Neural cell (in vitro differentiated cells): ENCODE results near the gene SLC66A2.

ENCODE experiments used
- EP300 ChIP-seq: fragments of 450-650 bp; conservative IDR thresholded peaks from 2 replicates; pipeline ENCODE4 v1.6.1; 2014; ENCODE audit warnings: antibody characterized with exemption, mild to moderate bottlenecking, moderate library complexity; ENCODE audit not compliant: poor library complexity, severe bottlenecking
- EZH2 ChIP-seq: fragments of 200-600, 300-800 bp; shearing (Covaris generic), sonication (generic); IDR thresholded peaks from 2 replicates; pipeline ENCODE4 v1.6.1; 2014; ENCODE audit warnings: antibody characterized with exemption, low read length, borderline replicate concordance, mild to moderate bottlenecking; ENCODE audit not compliant: insufficient read depth, poor library complexity, severe bottlenecking
- MXI1 ChIP-seq: fragments of 450-650 bp; conservative IDR thresholded peaks from 2 replicates; pipeline ENCODE4 v1.6.1; 2014; ENCODE audit warnings: antibody characterized with exemption, mild to moderate bottlenecking; ENCODE audit not compliant: poor library complexity, severe bottlenecking
- POLR2AphosphoS5 ChIP-seq: IDR thresholded peaks from 2 replicates; pipeline ENCODE4 v1.6.1; 2012
- RAD21 ChIP-seq: fragments of 450-650 bp; conservative IDR thresholded peaks from 2 replicates; pipeline ENCODE4 v1.6.1; 2014; ENCODE audit warnings: antibody characterized with exemption, mild to moderate bottlenecking, moderate library complexity
- REST ChIP-seq: IDR thresholded peaks from 2 replicates; pipeline ENCODE4 v1.6.1; 2012; ENCODE audit warnings: borderline replicate concordance
- SMC3 ChIP-seq: fragments of 450-650 bp; conservative IDR thresholded peaks from 2 replicates; pipeline ENCODE4 v1.6.1; 2014; ENCODE audit warnings: antibody characterized with exemption, mild to moderate bottlenecking, moderate library complexity; ENCODE audit not compliant: poor library complexity
- TF ChIP-seq, protein P1 (sequence below): fragments of 450-650 bp; IDR thresholded peaks from 2 replicates; pipeline ENCODE4 v1.5.1; 2014; ENCODE audit warnings: antibody characterized with exemption, mild to moderate bottlenecking, moderate library complexity; ENCODE audit not compliant: poor library complexity, severe bottlenecking

DNA sequence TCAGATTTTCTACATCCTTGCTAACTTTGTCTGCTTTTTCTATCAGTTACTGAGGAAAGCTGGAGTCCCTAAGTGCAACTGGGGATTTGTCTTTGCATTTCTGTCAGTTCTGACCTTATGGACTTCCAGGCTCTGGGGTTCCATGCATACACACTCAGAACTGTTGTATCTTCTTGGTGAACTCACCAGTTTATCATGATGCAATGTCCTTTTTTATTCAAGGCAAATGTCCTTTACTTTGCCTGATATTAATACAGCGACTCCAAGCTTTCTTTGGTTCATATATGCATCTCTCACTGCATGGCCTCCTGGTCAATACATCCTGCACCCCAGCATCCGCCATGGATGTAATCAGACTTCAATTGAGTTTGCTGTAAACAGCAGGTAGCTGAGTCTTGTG is 44.7 kb downstream of the SLC66A2 start:
- TF ChIP-seq POLR2AphosphoS5: no peak
- TF ChIP-seq SMC3: no peak
- TF ChIP-seq, protein P1, sequence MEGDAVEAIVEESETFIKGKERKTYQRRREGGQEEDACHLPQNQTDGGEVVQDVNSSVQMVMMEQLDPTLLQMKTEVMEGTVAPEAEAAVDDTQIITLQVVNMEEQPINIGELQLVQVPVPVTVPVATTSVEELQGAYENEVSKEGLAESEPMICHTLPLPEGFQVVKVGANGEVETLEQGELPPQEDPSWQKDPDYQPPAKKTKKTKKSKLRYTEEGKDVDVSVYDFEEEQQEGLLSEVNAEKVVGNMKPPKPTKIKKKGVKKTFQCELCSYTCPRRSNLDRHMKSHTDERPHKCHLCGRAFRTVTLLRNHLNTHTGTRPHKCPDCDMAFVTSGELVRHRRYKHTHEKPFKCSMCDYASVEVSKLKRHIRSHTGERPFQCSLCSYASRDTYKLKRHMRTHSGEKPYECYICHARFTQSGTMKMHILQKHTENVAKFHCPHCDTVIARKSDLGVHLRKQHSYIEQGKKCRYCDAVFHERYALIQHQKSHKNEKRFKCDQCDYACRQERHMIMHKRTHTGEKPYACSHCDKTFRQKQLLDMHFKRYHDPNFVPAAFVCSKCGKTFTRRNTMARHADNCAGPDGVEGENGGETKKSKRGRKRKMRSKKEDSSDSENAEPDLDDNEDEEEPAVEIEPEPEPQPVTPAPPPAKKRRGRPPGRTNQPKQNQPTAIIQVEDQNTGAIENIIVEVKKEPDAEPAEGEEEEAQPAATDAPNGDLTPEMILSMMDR: no peak
- no peak for TF ChIP-seq MXI1
- no peak for TF ChIP-seq REST
- TF ChIP-seq EP300: no peak
- TF ChIP-seq RAD21: no peak
- no peak for TF ChIP-seq EZH2
